HK-2 (cell line): ENCODE measurements around the gene CITED1.

Experiments
- DNase-seq: peaks from one replicate; pipeline ENCODE4 v3.0.0-alpha.2; 2018; ENCODE audit not compliant: unreplicated experiment

CITED1 gene

GRCh38 chrX:72270316-72270866 is 35.3 kb downstream of the CITED1 start:
- DNase-seq = no peak

GRCh38 chrX:72269671-72270251 is 36.0 kb downstream of the CITED1 start:
- DNase-seq = no peak

- no peak for DNase-seq
Observed at GRCh38 chrX:72268597-72269365, 36.9 kb downstream of the CITED1 start.

GRCh38 chrX:72265263-72265662 is 40.5 kb downstream of the CITED1 start:
- no peak for DNase-seq

- DNase-seq = no peak
Observed at GRCh38 chrX:72262077-72262476, 43.6 kb downstream of the CITED1 start.

GRCh38 chrX:72260448-72260847 is 45.3 kb downstream of the CITED1 start:
- no peak for DNase-seq

- DNase-seq = no peak
Observed at GRCh38 chrX:72258174-72258573, 47.5 kb downstream of the CITED1 start.

GRCh38 chrX:72255864-72256263 is 49.9 kb downstream of the CITED1 start:
- no peak for DNase-seq

- no peak for DNase-seq
Observed at GRCh38 chrX:72255445-72255844, 50.3 kb downstream of the CITED1 start.

- no peak for DNase-seq
Observed at GRCh38 chrX:72254816-72255215, 50.9 kb downstream of the CITED1 start.

GRCh38 chrX:72253686-72254085 is 52.0 kb downstream of the CITED1 start:
- DNase-seq = no peak
